HepG2 (cell line): ENCODE measurements around the gene RTCA. TPM values are rescaled to one million over a fixed set of nuclear protein-coding genes. Genes with fewer than 3 reads are reported as not detected.

Experiments used
- ATF1 ChIP-seq: IDR thresholded peaks from 2 replicates; pipeline ENCODE4 v1.6.1; 2016; ENCODE audit warnings: mild to moderate bottlenecking, control low read depth
- BHLHE40 ChIP-seq: IDR thresholded peaks from 2 replicates; pipeline ENCODE4 v1.6.1; 2011; ENCODE audit warnings: low read length, improper control_type of control experiment
- CCAR2 ChIP-seq: fragments of 200-400 bp; formaldehyde crosslinking; optimal IDR thresholded peaks from 2 replicates; pipeline ENCODE3; 2018; ENCODE audit warnings: low read depth, mild to moderate bottlenecking, low read length, moderate library complexity
- CENPT ChIP-seq: sonication (generic); formaldehyde crosslinking; IDR thresholded peaks from 2 replicates; pipeline ENCODE4 v1.8.0; 2022; ENCODE audit warnings: low read depth, mild to moderate bottlenecking, moderate library complexity, missing genetic modification reagents
- CHD4 ChIP-seq: fragments of 200-600 bp; sonication (generic); IDR thresholded peaks from 2 replicates; pipeline ENCODE4 v1.7.0; 2017; ENCODE audit warnings: mild to moderate bottlenecking, low read length, borderline replicate concordance
- ELF3 ChIP-seq: IDR thresholded peaks from 2 replicates; pipeline ENCODE4 v1.6.1; 2016; ENCODE audit warnings: missing genetic modification reagents, missing compliant biosample characterization
- ELF4 ChIP-seq: sonication (generic); formaldehyde crosslinking; IDR thresholded peaks from 2 replicates; pipeline ENCODE4 v1.5.0; 2020; ENCODE audit warnings: missing genetic modification reagents, mild to moderate bottlenecking, moderate library complexity, borderline replicate concordance
- FOXA1 ChIP-seq, 2 experiments: fragments of 450-650 bp in 1 of 2; sonication (generic) in 1 of 2; formaldehyde crosslinking in 1 of 2; IDR thresholded peaks; 2 replicates each; pipeline versions ENCODE4 v1.4.0 to v1.6.1; 2016 to 2020; ENCODE audit warnings: missing genetic modification reagents in 1 of 2
- HES4 ChIP-seq: sonication (generic); formaldehyde crosslinking; IDR thresholded peaks from 2 replicates; pipeline ENCODE4 v1.9.0; 2021; ENCODE audit warnings: mild to moderate bottlenecking, missing genetic modification reagents, borderline replicate concordance
- HNF4A ChIP-seq: sonication (generic); formaldehyde crosslinking; IDR thresholded peaks from 2 replicates; pipeline ENCODE4 v1.4.0; 2020; ENCODE audit warnings: missing genetic modification reagents
- HOXD1 ChIP-seq: sonication (generic); formaldehyde crosslinking; IDR thresholded peaks from 2 replicates; pipeline ENCODE4 v1.5.0; 2020; ENCODE audit warnings: missing genetic modification reagents
- IKZF1 ChIP-seq: fragments of 450-650 bp; IDR thresholded peaks from 2 replicates; pipeline ENCODE4 v1.7.1; 2016
- MLLT10 ChIP-seq: sonication (generic); formaldehyde crosslinking; IDR thresholded peaks from 2 replicates; pipeline ENCODE4 v1.4.0; 2020; ENCODE audit warnings: missing genetic modification reagents
- NCOA5 ChIP-seq: sonication (generic); formaldehyde crosslinking; IDR thresholded peaks from 2 replicates; pipeline ENCODE4 v1.4.0; 2020; ENCODE audit warnings: missing genetic modification reagents
- RNF2 ChIP-seq: fragments of 450-650 bp; conservative IDR thresholded peaks from 2 replicates; pipeline ENCODE4 v1.6.1; 2016; ENCODE audit warnings: low read depth
- SMC3 ChIP-seq: IDR thresholded peaks from 2 replicates; pipeline ENCODE4 v1.6.1; 2011; ENCODE audit warnings: low read length, improper control_type of control experiment
- TGIF2 ChIP-seq: IDR thresholded peaks from 2 replicates; pipeline ENCODE4 v1.6.1; 2016; ENCODE audit warnings: control low read depth, missing compliant biosample characterization
- ZBTB21 ChIP-seq: sonication (generic); formaldehyde crosslinking; IDR thresholded peaks from 2 replicates; pipeline ENCODE4 v1.4.0; 2020; ENCODE audit warnings: missing genetic modification reagents
- ZNF333 ChIP-seq: sonication (generic); formaldehyde crosslinking; IDR thresholded peaks from 2 replicates; pipeline ENCODE4 v1.4.0; 2020; ENCODE audit warnings: mild to moderate bottlenecking, missing genetic modification reagents, borderline replicate concordance
- ZNF343 ChIP-seq: sonication (generic); formaldehyde crosslinking; IDR thresholded peaks from 2 replicates; pipeline ENCODE4 v1.4.0; 2020; ENCODE audit warnings: mild to moderate bottlenecking, missing genetic modification reagents
- ZNF468 ChIP-seq: sonication (generic); formaldehyde crosslinking; IDR thresholded peaks from 2 replicates; pipeline ENCODE4 v1.8.0; 2022; ENCODE audit warnings: mild to moderate bottlenecking, moderate library complexity, missing genetic modification reagents
- ZNF780A ChIP-seq: sonication (generic); formaldehyde crosslinking; IDR thresholded peaks from 2 replicates; pipeline ENCODE4 v1.8.0; 2022; ENCODE audit warnings: mild to moderate bottlenecking, missing genetic modification reagents, moderate library complexity
- ZNF792 ChIP-seq: IDR thresholded peaks from 2 replicates; pipeline ENCODE4 v1.6.1; 2016
- polyA plus RNA-seq, 8 experiments: library from polyadenylated mRNA; depleted of rRNA in 3 of 8; stranded (reverse) in 7 of 8; unstranded in 1 of 8; fragments of >200 nt; fragmentation: Illumina TruSeq in 4 of 8; extraction: Trizol in 4 of 8; gene quantifications; 2 replicates each; pipeline versions ENCODE4 v1.2.1 to v1.2.3, GENCODE V29; 2011 to 2016; ENCODE audit warnings: low read depth in 4 of 8, missing spikeins in 1 of 8, mixed read lengths in 1 of 8; ENCODE audit not compliant: insufficient read depth in 1 of 8
- total RNA-seq, 5 experiments: library from RNA; depleted of rRNA; stranded (reverse); fragments of >200 nt; fragmentation: Illumina TruSeq; extraction: Trizol; gene quantifications; 2 replicates each; pipeline ENCODE4 v1.2.3, GENCODE V29; 2016; ENCODE audit warnings: low read depth in 1 of 5
- TF ChIP-seq, protein P1 (sequence below): sonication (generic); formaldehyde crosslinking; IDR thresholded peaks from 2 replicates; pipeline ENCODE4 v1.5.1; 2020; ENCODE audit warnings: mild to moderate bottlenecking, missing genetic modification reagents, moderate library complexity
- TF ChIP-seq, protein P2 (sequence below): IDR thresholded peaks from 2 replicates; pipeline ENCODE4 v1.4.0; 2020; ENCODE audit warnings: mild to moderate bottlenecking, missing genetic modification reagents

RTCA gene
- total and polyA plus RNA-seq, 2 of the 13 experiments (the other 11 are each of a cell fraction or from before 2014, with no cell fraction given) = 22.7 to 31.0 TPM

DNA sequence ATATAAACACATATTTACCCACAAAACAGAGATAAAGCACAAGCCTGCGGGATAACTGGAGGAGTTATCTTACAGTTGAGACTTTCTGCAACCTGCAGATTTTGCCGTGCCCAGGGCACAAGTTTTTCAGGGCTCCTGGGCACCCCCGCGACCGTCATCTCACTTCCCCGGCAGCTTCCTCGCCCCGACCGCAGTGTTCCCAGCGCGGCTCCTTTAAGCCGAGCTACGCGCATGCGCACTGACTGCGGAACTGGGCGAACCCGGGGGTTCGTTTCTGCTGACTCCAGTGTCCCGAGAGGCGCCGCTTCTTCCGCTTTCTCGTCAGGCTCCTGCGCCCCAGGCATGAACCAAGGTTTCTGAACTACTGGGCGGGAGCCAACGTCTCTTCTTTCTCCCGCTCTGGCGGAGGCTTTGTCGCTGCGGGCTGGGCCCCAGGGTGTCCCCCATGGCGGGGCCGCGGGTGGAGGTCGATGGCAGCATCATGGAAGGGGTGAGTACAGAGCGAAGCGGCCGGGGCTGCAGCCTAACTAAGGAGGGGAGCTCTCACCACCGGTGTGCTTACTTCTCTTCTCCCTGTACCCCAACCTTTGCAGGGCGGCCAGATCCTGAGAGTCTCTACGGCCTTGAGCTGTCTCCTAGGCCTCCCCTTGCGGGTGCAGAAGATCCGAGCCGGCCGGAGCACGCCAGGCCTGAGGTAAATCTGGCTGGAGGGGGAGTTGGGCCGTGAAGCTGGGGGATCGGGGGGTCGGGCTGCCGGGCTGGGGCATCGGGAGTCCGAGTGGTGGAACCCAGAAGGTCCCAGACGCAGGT is at the start of gene RTCA (continued):
- TF ChIP-seq, protein P1, sequence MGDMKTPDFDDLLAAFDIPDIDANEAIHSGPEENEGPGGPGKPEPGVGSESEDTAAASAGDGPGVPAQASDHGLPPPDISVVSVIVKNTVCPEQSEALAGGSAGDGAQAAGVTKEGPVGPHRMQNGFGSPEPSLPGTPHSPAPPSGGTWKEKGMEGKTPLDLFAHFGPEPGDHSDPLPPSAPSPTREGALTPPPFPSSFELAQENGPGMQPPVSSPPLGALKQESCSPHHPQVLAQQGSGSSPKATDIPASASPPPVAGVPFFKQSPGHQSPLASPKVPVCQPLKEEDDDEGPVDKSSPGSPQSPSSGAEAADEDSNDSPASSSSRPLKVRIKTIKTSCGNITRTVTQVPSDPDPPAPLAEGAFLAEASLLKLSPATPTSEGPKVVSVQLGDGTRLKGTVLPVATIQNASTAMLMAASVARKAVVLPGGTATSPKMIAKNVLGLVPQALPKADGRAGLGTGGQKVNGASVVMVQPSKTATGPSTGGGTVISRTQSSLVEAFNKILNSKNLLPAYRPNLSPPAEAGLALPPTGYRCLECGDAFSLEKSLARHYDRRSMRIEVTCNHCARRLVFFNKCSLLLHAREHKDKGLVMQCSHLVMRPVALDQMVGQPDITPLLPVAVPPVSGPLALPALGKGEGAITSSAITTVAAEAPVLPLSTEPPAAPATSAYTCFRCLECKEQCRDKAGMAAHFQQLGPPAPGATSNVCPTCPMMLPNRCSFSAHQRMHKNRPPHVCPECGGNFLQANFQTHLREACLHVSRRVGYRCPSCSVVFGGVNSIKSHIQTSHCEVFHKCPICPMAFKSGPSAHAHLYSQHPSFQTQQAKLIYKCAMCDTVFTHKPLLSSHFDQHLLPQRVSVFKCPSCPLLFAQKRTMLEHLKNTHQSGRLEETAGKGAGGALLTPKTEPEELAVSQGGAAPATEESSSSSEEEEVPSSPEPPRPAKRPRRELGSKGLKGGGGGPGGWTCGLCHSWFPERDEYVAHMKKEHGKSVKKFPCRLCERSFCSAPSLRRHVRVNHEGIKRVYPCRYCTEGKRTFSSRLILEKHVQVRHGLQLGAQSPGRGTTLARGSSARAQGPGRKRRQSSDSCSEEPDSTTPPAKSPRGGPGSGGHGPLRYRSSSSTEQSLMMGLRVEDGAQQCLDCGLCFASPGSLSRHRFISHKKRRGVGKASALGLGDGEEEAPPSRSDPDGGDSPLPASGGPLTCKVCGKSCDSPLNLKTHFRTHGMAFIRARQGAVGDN (CRISPR knock-in tag) = peak; percentile 90
- no peak for TF ChIP-seq CENPT (CRISPR knock-in tag)
- TF ChIP-seq IKZF1 = no peak
- no peak for TF ChIP-seq ATF1
- TF ChIP-seq ZBTB21 (CRISPR knock-in tag) = no peak
- TF ChIP-seq, protein P2, sequence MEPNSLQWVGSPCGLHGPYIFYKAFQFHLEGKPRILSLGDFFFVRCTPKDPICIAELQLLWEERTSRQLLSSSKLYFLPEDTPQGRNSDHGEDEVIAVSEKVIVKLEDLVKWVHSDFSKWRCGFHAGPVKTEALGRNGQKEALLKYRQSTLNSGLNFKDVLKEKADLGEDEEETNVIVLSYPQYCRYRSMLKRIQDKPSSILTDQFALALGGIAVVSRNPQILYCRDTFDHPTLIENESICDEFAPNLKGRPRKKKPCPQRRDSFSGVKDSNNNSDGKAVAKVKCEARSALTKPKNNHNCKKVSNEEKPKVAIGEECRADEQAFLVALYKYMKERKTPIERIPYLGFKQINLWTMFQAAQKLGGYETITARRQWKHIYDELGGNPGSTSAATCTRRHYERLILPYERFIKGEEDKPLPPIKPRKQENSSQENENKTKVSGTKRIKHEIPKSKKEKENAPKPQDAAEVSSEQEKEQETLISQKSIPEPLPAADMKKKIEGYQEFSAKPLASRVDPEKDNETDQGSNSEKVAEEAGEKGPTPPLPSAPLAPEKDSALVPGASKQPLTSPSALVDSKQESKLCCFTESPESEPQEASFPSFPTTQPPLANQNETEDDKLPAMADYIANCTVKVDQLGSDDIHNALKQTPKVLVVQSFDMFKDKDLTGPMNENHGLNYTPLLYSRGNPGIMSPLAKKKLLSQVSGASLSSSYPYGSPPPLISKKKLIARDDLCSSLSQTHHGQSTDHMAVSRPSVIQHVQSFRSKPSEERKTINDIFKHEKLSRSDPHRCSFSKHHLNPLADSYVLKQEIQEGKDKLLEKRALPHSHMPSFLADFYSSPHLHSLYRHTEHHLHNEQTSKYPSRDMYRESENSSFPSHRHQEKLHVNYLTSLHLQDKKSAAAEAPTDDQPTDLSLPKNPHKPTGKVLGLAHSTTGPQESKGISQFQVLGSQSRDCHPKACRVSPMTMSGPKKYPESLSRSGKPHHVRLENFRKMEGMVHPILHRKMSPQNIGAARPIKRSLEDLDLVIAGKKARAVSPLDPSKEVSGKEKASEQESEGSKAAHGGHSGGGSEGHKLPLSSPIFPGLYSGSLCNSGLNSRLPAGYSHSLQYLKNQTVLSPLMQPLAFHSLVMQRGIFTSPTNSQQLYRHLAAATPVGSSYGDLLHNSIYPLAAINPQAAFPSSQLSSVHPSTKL (CRISPR knock-in tag) = no peak; the same call in 1 of the 2 replicates
- no peak for TF ChIP-seq CCAR2
- TF ChIP-seq TGIF2 = no peak
- TF ChIP-seq ELF4 = no peak
- TF ChIP-seq FOXA1 (IDR thresholded peaks at IDR 0.05) = no peak
- TF ChIP-seq FOXA1 (CRISPR knock-in tag; IDR thresholded peaks at IDR 0.05) = no peak
- TF ChIP-seq HNF4A (CRISPR knock-in tag) = no peak
- TF ChIP-seq NCOA5 = no peak
- no peak for TF ChIP-seq RNF2
- TF ChIP-seq ZNF333 (CRISPR knock-in tag) = no peak
- TF ChIP-seq ZNF780A (CRISPR knock-in tag) = no peak
- TF ChIP-seq ZNF792 (CRISPR knock-in tag) = peak; percentile 33; the same call in 1 of the 2 replicates
- TF ChIP-seq SMC3 = no peak
- no peak for TF ChIP-seq ZNF468 (CRISPR knock-in tag)
- TF ChIP-seq CHD4 = no peak
- TF ChIP-seq ZNF343 (CRISPR knock-in tag) = no peak
- peak; percentile 57 for TF ChIP-seq ELF3 (CRISPR knock-in tag)
- peak; percentile 53; the same call in 1 of the 2 replicates for TF ChIP-seq HOXD1 (CRISPR knock-in tag)
- TF ChIP-seq BHLHE40 = no peak
- TF ChIP-seq HES4 = 0 out of 2 replicates have a peak, but pooled peaks have one; percentile 28
- TF ChIP-seq MLLT10 (CRISPR knock-in tag) = no peak
